GM19452 (cell line): ENCODE measurements around the gene HNRNPAB.
"Not testable (repeated sequence)": the region's sequence is repeated elsewhere in the genome, so short reads cannot be mapped to it uniquely, and the experiment has no call there.

Source experiments
- ATAC-seq: cut with Tn5 transposase; IDR thresholded peaks from one replicate; pipeline ENCODE4 v1.9.1; 2021; ENCODE audit not compliant: unreplicated experiment

The HNRNPAB gene

DNA sequence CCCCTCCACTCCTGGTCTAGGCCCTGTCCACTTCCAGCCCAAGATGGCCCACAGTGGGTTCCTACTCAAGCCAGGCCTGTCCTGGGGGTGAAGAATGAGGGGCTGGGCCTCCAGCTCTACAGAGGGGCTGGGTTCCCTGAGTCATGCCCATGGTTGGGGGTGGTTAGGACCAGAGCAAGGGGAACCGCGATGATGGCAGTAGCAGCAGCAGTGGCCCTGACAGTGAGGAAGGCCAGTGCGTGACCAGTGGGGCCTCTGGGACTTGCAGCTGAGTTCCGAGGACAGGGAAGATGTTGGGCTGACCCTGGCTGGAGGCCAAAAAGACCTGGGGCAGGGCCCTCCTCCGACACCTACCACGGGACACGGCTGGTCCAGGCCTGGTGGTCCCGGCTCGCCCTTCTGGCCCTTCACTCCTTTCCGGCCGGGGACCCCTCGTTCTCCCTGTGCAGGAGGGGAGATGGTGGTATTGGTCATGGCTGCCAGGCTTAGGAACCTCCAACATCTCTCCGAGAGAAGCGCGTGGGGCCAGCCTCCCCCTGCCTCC is 37.4 kb downstream of the HNRNPAB start:
- ATAC-seq = no peak

DNA sequence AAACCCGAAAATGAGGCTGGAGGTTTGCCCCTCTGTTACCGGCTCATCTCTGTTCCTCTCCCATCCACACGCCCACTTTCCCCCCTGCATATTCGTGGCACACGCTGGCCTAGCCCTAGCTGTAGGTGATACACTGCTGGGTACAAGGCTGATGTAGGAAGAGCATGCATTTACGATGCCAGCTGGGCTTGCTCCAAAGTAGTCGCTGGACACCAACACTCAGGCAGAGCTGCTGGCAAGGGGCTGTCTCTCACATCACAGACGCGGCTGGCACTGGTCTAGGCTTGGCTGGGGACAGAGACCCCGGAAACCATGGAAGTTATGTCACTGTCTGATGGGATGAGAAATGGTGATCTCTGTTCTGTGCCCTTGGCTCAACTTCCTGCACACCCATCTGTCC is 38.1 kb downstream of the HNRNPAB start:
- no peak for ATAC-seq

DNA sequence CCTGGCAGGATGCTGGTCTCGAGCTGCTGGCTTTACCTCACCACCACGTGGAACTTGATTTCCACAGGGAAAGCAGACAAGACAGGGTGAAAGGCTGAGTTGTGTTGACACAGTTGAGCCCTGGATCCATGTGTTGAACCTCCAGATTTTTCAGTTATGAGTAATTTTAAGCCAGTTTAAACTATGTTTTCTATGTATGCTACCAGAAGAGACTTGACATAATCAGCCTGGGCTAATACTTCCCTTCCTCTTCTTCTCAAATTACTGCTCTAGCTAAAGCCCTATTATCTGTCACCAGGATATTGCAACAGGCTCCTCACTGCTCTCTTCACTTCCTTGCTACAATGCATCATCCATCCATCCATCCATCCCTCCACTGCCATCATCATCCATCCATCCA is 40.2 kb downstream of the HNRNPAB start:
- ATAC-seq = no peak

DNA sequence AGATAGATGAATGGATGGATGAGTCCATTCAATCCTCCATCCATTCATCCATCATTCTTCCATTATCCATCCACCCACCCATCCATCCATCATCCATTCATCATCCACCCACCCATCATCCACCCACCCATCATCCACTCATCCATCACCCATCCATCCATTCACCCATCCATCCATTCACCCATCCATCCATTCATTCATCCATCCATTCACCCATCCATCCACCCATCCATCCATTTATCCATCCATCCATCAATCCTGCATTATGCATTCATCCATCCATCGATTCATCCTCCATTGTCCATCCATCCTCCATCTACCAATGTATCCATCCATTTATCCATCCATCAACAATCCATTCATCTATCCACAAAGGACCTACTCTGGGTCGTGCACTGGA is 41.1 kb downstream of the HNRNPAB start:
- ATAC-seq = no peak

DNA sequence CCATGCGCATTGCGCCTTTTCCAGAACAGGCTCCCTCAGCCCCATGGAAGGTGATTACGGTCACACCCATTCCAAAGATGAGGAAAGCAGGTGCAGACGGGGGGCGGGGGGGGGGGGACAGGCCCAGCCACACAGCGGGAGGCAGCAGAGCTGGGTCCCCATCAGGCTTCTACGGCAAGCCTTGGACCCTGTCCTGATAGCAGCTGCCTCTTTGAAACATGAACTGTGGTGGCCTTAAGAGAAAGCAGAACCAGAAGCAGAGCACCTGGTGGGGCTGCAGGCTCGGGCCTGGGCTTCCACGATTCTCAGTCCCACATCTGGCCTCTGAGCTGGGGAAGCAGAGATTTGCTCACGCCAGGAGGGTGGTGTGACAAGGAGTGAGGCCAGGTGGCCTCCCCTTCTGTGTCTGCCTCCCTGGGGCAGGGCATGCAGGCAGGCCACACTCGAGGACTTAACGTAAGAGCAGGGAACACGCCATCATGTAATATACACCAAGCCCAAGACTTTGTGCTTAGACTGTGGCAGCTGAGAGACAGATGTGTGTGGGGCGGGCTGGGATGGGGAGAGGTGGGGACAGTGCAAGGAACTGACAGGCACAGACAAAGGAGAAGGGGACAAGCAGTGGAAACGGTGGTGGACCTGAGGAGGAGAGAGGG is 42.4 kb downstream of the HNRNPAB start:
- no peak for ATAC-seq

DNA sequence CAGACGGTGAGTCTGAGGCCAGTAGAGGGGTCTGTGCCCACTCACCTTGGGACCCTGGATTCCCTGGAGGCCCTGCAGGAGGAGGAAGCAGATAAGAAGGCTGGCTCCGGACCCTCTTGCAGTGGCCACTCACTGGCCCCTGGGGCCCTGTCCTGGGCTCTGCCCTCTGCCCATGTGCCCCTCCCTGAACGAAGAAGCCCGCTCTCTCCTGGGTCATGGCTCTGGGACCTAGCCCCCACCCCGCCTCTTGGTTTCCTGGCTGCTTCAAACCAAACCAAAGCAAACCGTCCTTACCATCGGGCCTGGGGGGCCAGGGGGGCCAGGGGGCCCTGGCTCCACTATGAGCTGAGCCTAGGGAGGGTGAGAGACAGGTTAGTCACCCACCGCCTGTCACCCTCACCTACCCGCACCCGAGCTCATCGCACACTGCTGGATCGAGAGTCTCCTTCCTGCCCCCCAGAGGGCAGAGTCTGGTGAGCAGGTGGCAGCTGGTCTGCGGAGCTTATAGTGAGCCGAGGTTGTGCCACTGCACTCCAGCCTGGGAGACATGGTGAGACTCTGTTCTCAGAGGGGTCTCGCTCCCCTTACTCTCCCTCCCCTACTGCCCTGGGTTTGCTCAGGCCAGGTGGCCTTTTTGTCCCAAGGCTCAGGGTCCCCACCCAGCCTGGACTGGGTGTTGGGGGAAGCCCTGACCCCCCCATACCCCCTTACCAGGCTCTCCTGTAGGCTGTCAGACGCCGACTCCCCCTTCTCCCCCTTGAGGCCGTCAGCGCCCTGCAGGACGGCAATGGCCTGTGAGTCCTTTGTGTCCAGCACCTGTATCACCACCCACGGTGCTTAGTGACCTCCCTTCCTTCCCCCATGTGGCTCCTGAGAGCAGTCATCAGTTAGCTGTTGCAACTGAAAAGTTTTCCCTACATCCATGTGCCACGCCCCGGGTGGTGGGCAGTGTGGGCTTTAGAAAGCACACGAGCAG is 43.4 kb downstream of the HNRNPAB start:
- no peak for ATAC-seq

DNA sequence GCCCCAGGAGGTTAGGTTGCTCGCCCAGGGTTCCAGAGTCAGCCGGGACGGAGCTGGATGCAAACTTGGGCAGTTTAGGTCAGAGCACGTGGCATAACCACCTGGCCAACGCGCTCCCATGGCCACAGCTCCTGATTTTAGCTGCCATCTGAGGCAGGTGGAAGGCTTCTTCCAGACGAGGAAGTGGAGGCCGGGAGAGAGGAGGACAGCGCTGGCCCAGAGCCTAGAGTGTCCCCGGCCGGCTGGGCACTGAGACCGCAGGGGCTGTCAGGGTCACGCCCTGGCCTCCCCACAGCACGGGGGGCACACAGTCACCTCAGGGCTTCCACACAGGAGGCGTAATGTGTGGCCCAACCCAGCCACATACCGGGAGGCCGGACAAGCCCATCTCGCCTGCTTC is 44.4 kb downstream of the HNRNPAB start:
- ATAC-seq = no peak

DNA sequence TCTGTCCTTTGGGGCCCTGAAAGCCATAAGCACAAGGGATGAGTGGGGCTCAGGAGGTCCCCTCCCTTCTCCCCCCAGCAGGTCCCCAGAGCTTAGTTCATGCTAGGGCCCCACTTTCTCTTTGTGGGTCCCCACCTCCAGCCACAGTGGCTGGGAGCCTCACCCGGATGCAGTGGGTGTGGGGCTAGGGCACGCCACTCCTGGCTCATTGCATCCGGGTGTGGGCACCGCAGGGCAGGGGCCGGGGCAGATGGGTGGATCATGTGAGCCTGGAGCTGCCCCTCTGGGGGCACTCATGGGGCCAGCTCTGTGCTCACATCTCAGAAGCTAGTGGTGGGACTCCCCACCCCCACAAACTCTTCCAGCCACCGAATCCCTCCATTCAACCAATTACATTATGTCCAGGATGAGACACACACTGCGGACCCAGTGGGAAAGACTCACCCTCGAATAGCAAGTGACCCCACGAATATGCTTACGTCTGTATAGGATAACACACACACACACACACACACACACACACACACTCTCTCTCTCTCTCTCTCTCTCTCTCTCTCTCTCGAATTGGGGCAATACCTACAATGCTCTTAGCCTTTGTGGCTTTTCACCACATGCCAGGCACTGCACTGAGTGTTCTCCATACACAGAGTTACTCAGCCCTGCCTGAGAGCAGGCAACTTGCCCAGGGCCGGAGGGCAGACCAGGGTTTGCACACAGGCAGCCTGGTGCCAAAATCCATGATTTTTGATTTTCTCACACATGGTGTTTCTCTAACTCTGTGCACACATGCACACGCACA is 45.1 kb downstream of the HNRNPAB start:
- ATAC-seq = no peak

DNA sequence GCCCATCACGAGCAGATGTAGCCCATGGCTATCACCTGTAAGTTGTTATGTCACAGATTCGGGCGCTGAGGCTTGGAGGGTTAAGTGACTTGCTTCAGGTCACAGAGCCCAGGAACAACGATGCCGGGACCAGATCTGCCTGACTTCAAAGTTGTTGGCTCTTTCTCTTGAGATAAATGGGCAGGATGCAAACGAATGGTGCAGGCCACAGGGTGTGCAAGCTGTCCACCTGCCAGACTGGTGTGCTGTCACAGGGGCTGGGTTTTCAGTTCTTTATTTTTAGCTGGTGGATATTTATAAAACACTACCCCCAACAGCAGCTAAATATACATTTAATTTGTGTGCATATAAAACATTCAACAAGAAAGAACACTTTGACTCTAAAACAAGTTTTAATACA is 45.9 kb downstream of the HNRNPAB start:
- ATAC-seq = no peak

DNA sequence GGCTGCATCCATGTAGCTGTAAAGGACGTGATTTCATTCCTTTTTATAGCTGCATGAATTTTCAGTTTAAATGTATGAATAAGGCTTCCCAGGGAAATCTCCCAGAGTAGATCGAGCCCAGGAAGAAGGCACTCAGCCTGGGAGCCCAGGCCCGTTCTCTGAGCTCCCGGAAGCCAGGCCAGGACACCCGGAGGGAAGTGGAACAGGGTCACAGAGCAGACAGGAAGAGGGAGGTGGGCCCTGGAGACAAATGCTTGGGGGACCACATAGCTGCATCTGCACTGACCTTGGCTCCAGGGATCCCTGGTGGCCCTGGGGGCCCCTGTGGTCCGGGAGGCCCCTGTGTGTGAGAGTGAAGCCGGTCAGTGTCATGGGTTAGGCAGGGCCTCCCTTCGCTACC is 47.9 kb downstream of the HNRNPAB start:
- no peak for ATAC-seq

DNA sequence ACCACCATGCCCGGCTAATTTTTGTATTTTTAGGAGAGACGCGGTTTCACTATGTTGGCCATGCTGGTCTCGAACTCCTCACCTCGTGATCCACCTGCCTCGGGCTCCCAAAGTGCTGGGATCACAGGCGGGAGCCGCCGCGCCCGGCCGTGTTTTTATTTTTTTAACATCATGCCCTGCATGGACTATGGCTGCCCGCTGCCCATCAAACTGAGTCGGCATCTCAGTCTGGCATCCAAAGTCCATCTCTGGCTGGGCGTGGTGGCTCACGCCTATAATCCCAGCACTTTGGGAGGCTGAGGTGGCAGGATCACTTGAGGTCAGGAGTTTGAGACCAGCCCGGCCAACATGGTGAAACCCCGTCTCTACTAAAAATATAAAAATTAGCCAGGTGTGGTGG is 49.3 kb downstream of the HNRNPAB start:
- ATAC-seq = not testable (repeated sequence)

DNA sequence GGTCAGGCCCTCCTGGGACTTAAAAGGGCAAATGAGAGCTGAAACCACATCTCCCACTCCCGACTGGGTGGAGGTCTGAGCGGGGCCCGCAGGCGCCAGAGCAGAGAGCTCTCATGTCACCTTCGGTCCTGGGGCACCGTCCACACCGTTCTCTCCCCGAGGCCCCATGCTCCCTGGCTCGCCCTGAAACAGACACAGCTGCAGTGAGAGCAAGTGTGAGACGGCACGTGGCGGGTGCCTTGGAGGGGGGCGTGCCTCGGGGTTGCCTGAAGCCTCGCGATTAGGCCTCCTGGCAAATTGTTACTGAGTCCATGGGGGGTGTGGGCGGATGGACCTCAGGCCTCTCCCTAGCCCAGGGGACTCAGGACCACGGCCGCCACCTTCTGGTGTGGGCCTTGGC is 52.4 kb downstream of the HNRNPAB start:
- ATAC-seq = no peak

DNA sequence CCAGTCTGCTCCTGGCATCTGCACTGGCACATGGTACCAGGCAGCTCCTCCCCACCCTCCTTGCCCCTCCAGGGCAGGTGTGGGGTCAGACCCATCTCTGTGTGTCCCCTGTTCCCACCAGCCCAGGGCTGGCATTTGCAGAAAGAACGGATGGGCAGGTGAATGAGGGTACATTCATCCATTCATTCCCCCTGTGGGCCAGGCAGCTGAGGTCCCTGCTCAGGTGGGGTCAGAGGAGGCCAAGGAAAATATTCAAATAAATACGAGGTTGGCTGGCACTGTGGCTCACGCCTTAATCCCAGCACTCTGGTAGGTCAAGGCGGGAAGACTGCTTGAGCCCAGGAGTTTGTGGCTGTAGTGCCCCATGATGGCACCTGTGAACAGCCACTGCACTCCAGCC is 53.3 kb downstream of the HNRNPAB start:
- no peak for ATAC-seq

DNA sequence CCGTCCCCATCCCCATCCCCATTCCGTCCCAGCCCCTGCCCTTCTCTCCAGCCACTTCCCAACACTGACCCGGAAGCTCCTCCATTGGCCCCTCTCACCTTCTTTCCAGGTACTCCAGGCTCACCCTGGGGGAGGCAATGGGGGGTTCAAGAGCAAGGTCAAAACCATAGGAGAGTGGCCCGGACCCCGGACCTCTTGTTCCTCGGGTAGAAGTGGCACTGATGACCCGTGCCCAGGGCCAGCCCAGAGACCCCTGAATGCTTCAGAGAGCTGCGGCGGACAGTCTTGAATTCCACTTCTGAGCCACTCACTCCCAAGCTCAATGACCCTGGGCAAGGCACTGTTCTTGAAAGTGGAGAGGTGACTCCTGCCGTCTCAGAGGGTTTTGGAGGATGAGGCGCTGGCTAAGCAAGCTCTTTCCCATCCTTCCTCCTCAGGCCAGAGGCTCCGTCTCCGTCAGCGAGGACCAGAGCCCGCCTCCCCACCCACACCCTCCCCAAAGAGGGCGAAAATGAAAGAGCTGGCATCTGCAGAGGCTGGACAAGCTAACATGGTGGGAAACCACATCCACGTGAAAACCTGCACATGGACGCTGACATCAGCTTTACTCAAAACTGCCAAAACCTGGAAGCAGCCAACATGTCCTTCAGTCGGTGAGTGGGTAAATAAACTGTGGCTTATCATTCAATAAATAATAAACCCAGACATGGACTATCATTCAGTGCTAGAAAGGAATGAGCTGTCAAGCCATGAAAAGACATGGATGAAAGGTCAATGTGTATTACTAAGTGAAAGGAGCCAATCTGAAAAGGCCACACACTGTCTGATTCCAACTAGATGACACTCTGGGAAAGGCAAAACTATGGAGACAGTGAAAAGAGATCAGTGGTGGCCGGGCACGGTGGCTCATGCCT is 55.5 kb downstream of the HNRNPAB start:
- ATAC-seq = no peak
